T-cell (primary cell): ENCODE results near the gene MAP4. TPM values are rescaled to one million over a fixed set of nuclear protein-coding genes. Genes with fewer than 3 reads are reported as not detected.
A peak's percentile ranks its signal among the peaks of the same experiment; 100 is the strongest.

Experiments used
- ATAC-seq, 4 experiments: fragments of 200-7000 bp in 3 of 4; fragments of 150-1000 bp in 1 of 4; cut with Tn5 transposase; replicated peaks in 1 of 4; 1 replicate in 3 of 4; 2 replicates in 1 of 4; pipeline ENCODE4 v1.10.0; 2021; ENCODE audit warnings: moderate library complexity in 3 of 4, mild to moderate bottlenecking in 2 of 4, moderate number of reproducible peaks in 1 of 4
- CTCF ChIA-PET, 2 donors: fragments of 300-600 bp; sonication (Branson Sonifier 250); formaldehyde crosslinking; loops; one replicate each; lab custom pipeline; 2022; ENCODE audit warnings: antibody characterized with exemption in 2 of 2; lab: Charles Lee
- POLR2A ChIA-PET, 2 donors: fragments of 300-600 bp; sonication (Branson Sonifier 250); formaldehyde crosslinking; loops; one replicate each; lab custom pipeline; 2022; ENCODE audit warnings: antibody characterized with exemption in 2 of 2; lab: Charles Lee
- DNase-seq, 35 experiments: peaks; one replicate each; pipeline versions ENCODE4 v3.0.0 to v3.0.0-alpha.2; 2013 to 2023
- H3K27ac ChIP-seq: one replicate; pipeline ENCODE4 v1.5.1; 2013; ENCODE audit warnings: low read length
- H3K27me3 ChIP-seq, 2 experiments: replicated peaks in 1 of 2; 1 replicate in 1 of 2; 2 replicates in 1 of 2; pipeline versions ENCODE4 v1.6.1 to v1.7.0; 2013; ENCODE audit warnings: low read length in 1 of 2, mixed read lengths in 1 of 2; ENCODE audit not compliant: control insufficient read depth in 2 of 2, insufficient read depth in 2 of 2; ENCODE audit errors: extremely low read depth in 1 of 2
- H3K36me3 ChIP-seq, 2 donors: 1 replicate in 1 of 2; 2 replicates in 1 of 2; pipeline versions ENCODE4 v1.6.1 to v1.7.0; 2013; ENCODE audit warnings: low read length in 1 of 2; ENCODE audit not compliant: control insufficient read depth in 2 of 2, insufficient read depth in 1 of 2; ENCODE audit errors: extremely low read depth in 1 of 2
- H3K4me1 ChIP-seq, 2 experiments: 1 replicate in 1 of 2; 2 replicates in 1 of 2; pipeline versions ENCODE4 v1.6.1 to v1.7.0; 2013; ENCODE audit warnings: low read length in 2 of 2, mixed read lengths in 1 of 2; ENCODE audit not compliant: insufficient read depth in 2 of 2, control insufficient read depth in 1 of 2; ENCODE audit errors: extremely low read depth in 1 of 2
- H3K4me3 ChIP-seq, 2 donors: 1 replicate in 1 of 2; 2 replicates in 1 of 2; pipeline versions ENCODE4 v1.5.1 to v1.7.0; 2013; ENCODE audit warnings: mild to moderate bottlenecking in 2 of 2, low read length in 1 of 2, moderate library complexity in 1 of 2; ENCODE audit not compliant: control insufficient read depth in 1 of 2; ENCODE audit errors: extremely low read depth in 1 of 2
- H3K9me3 ChIP-seq: 2 replicates; pipeline ENCODE4 v1.7.0; 2013
- H3K27ac Mint-ChIP-seq, 2 donors: one replicate each; pipeline ENCODE4 v1.8.0; 2020 to 2021; ENCODE audit warnings: mild to moderate bottlenecking in 2 of 2, mixed read lengths in 2 of 2
- H3K27me3 Mint-ChIP-seq, 2 donors: one replicate each; pipeline ENCODE4 v1.8.0; 2021 to 2022; ENCODE audit warnings: mixed read lengths in 2 of 2
- H3K36me3 Mint-ChIP-seq: one replicate; pipeline ENCODE4 v1.8.0; 2021; ENCODE audit warnings: mixed read lengths
- H3K4me1 Mint-ChIP-seq, 3 donors: one replicate each; pipeline ENCODE4 v1.8.0; 2020 to 2022; ENCODE audit warnings: mixed read lengths in 3 of 3, mild to moderate bottlenecking in 1 of 3
- H3K4me3 Mint-ChIP-seq, 3 donors: one replicate each; pipeline ENCODE4 v1.8.0; 2020 to 2022; ENCODE audit warnings: mild to moderate bottlenecking in 3 of 3, mixed read lengths in 3 of 3, moderate library complexity in 3 of 3
- H3K9me3 Mint-ChIP-seq, 3 donors: one replicate each; pipeline ENCODE4 v1.8.0; 2020 to 2022; ENCODE audit warnings: mixed read lengths in 3 of 3
- WGBS: methylation state at CpG from one replicate; pipeline ENCODE4 v1.1.5; 2013; ENCODE audit warnings: missing lambda C conversion rate; ENCODE audit not compliant: insufficient coverage; 5-methylcytosine and 5-hydroxymethylcytosine counted together
- total RNA-seq, 35 experiments: library from RNA in 6 of 35; stranded (reverse) in 6 of 35; fragments of 120-200 nt in 1 of 35; gene quantifications; one replicate each; pipeline versions ENCODE4 v1.2.1 to v1.2.4 and lab custom pipeline; 2013 to 2026

Gene MAP4
- total RNA-seq, 5 donors from 2014 or later (not counting 1 experiment from before 2014, with no cell fraction given), result 60.7 to 85.1 (median 76.7) TPM

DNA sequence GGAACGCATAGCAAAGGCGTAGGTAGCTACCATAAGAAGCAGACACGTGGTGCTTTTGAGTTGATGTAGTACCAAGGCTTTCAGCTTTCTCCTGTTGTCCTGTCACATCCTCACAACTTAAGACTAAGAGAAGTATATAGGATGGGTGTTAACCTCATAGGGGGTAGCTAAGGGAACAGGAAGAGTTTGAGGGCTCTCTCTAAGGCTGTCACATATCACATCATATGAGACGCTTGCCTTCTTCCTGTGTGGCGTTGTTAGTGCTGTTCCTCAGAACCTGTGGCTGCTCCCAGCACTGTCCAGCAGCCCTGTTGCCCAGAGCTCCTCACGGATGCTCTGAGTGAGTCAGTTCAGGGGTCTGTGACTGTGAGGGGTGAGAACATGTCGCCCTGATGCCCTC lies 198.6 kb downstream of the MAP4 start:
- H3K27me3 Mint-ChIP-seq, result no peaks in the 10 kb centered on the region
- DNase-seq, result no peak
- H3K4me3 ChIP-seq, result no peak overlapping the region
- no peaks in the 10 kb centered on the region for H3K9me3 Mint-ChIP-seq
- peaks cover 29% of the 10 kb centered on the region for H3K36me3 Mint-ChIP-seq
- H3K27ac ChIP-seq, result no peak overlapping the region
- no peaks in the 10 kb centered on the region for H3K9me3 ChIP-seq
- H3K4me1 ChIP-seq, result no peaks in the 10 kb centered on the region
- 100% methylated on average over 1 of the region's 7 CpGs for WGBS
- CTCF ChIA-PET, result interaction anchor here in 1 of 2 donors (0.5 to 0.6 kb wide), 2 partner anchors 11 to 935 kb away, joined by 4 read pairs; no protein-coding TSS in a partner anchor
- H3K4me1 Mint-ChIP-seq, result peaks cover 0 to 4% (median 2%) of the 10 kb centered on the region in 3 donors
- H3K27me3 ChIP-seq, result no peaks in the 10 kb centered on the region
- H3K36me3 ChIP-seq, result peaks cover 10 to 52% of the 10 kb centered on the region in 2 donors
- H3K27ac Mint-ChIP-seq, result no peak overlapping the region
- ATAC-seq, result no peak
- no peak overlapping the region for H3K4me3 Mint-ChIP-seq
- POLR2A ChIA-PET, result no interaction called here

DNA sequence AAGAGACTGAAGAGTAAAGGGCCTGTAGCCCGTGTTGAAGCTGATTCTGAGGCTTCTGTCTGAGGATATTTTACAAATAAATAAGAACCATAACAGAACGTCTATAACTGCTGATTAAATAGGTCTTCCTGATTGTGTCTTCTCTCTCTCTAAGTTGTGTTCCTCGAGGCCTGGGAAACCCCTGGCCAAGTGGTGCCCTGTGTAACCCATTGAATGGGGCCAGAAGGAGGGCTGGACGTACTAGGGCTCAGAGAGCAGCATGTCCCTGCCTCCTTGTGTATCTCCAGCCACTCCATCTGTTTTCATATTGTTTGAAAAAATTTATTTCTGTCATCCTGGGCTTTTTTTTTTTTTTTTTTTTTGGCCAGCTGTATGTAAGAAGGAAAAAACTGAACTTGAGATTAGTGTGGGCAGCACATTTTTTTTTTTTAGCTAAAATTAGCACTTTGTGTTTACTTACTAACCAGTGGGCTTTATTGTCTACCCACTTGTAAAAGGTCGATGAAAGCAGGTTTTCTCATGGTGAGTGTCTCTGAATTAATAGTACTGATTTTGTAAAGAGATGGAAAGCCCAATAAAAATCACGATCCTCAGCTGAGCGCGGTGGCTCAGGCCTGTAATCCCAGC lies 202.6 kb downstream of the MAP4 start:
- peaks cover 4 to 6% (median 6%) of the 10 kb centered on the region in 3 donors for H3K4me1 Mint-ChIP-seq
- WGBS, result 100% methylated on average over 3 of the region's 8 CpGs
- Histone ChIP-seq H3K36me3 (peaks cover 25 to 55% of the 10 kb centered on the region in 2 donors), H3K4me3 (no peak overlapping the region), H3K27me3 (no peaks in the 10 kb centered on the region), H3K27ac (no peak overlapping the region), H3K4me1 (no peaks in the 10 kb centered on the region), H3K9me3 (no peaks in the 10 kb centered on the region)
- peaks cover 33% of the 10 kb centered on the region for H3K36me3 Mint-ChIP-seq
- H3K4me3 Mint-ChIP-seq, result no peak overlapping the region
- no peak overlapping the region for H3K27ac Mint-ChIP-seq
- ATAC-seq, result no peak
- H3K27me3 Mint-ChIP-seq, result no peaks in the 10 kb centered on the region
- POLR2A ChIA-PET, result interaction anchor here in 1 of 2 donors (0.6 kb wide), 1 partner anchor 705 kb away, joined by 3 read pairs; no protein-coding TSS in a partner anchor
- H3K9me3 Mint-ChIP-seq, result no peaks in the 10 kb centered on the region
- CTCF ChIA-PET, result interaction anchor here (0.6 to 1.0 kb wide), 3 partner anchors 12 to 165 kb away, joined by 3 to 4 read pairs (median 3); no protein-coding TSS in a partner anchor
- DNase-seq, result no peak

DNA sequence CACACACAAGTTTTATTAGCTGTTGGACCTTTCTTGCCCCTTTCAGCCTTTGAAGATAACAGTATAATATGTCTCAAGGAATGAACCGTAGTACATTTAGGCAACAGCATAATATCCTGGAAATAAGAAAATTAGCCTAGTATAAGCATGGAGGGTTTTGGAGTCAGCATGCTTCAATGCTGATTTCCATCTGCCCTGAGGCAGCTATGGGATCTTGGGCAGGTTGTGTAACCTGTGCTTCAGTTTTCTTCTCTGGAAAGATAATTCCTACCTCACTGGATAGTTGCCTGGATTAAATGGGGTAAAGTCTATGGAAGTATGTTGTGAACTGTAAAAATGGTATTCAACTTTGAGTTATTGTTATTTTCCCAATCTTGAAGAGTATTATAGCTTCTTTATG lies 211.6 kb downstream of the MAP4 start:
- no CpG with 5 or more reads among the region's 1 CpG for WGBS
- POLR2A ChIA-PET, result interaction anchor here in 1 of 2 donors (0.6 kb wide), 1 partner anchor 41 kb away, joined by 3 read pairs; no protein-coding TSS in a partner anchor
- peaks cover 0 to 14% of the 10 kb centered on the region in 2 donors for H3K36me3 ChIP-seq
- CTCF ChIA-PET, result interaction anchor here (1.0 to 1.6 kb wide), 2 partner anchors 21 to 283 kb away, joined by 3 to 7 read pairs; no protein-coding TSS in a partner anchor
- H3K4me3 ChIP-seq, result no peak overlapping the region
- Mint-ChIP-seq H3K27ac (peak overlapping the region; percentile 27 to 94), H3K36me3 (no peaks in the 10 kb centered on the region), H3K9me3 (no peaks in the 10 kb centered on the region), H3K4me3 (peak overlapping the region; percentile 91 to 94 (median 93)), H3K27me3 (no peaks in the 10 kb centered on the region), H3K4me1 (peaks cover 21 to 30% (median 25%) of the 10 kb centered on the region in 3 donors)
- H3K27ac ChIP-seq, result no peak overlapping the region
- H3K9me3 ChIP-seq, result no peaks in the 10 kb centered on the region
- H3K27me3 ChIP-seq, result no peaks in the 10 kb centered on the region
- DNase-seq (no peak), ATAC-seq (no peak)
- H3K4me1 ChIP-seq, result peaks cover 9 to 17% of the 10 kb centered on the region in 2 experiments

DNA sequence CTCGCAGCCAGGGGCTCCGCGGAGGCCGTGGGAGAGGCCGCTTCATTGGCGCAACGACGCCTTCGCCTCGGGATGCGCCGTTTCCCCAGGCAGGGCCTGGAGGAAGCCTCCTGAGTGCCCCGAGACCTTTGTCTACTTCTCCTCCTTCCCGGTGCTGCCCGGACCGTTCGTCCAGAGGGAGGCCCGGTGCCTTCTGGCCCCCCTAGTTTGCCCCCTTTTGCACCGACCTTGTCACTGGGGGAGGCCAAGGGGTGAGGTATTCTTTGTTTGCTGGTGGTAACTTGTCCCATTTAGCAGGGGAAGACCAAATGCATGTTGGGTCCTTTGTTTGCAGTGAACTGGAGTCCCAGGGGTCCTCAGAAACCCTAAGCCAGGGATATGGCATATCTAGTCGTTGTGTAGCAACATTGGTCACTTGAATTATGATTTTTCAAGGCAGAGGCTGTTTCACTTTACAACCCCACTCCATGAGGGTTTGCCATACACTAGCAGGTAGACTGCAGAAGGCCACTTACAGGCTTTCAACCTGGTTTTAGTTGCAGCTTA lies 212.7 kb downstream of the MAP4 start:
- peaks cover 9 to 17% of the 10 kb centered on the region in 2 experiments for H3K4me1 ChIP-seq
- Mint-ChIP-seq H3K9me3 (no peaks in the 10 kb centered on the region), H3K27ac (peak overlapping the region; percentile 94 to 95), H3K36me3 (no peaks in the 10 kb centered on the region), H3K27me3 (no peaks in the 10 kb centered on the region), H3K4me1 (peaks cover 21 to 30% (median 25%) of the 10 kb centered on the region in 3 donors), H3K4me3 (peak overlapping the region; percentile 91 to 94 (median 93))
- ChIA-PET POLR2A (no interaction called here), CTCF (interaction anchor here (1.0 to 1.6 kb wide), 2 partner anchors 22 to 282 kb away, joined by 3 to 7 read pairs; no protein-coding TSS in a partner anchor)
- under 1% methylated on average over 17 of the region's 20 CpGs for WGBS
- no peaks in the 10 kb centered on the region for H3K27me3 ChIP-seq
- ATAC-seq, result peak in 3 of 4 experiments; percentile 36 to 46 (median 38)
- H3K27ac ChIP-seq, result peak overlapping the region; percentile 58
- peaks cover 0 to 11% of the 10 kb centered on the region in 2 donors for H3K36me3 ChIP-seq
- peak in 3 of 35 experiments; percentile 2 to 16 (median 6) for DNase-seq
- no peaks in the 10 kb centered on the region for H3K9me3 ChIP-seq
- H3K4me3 ChIP-seq, result peak overlapping the region; percentile 88 to 93

DNA sequence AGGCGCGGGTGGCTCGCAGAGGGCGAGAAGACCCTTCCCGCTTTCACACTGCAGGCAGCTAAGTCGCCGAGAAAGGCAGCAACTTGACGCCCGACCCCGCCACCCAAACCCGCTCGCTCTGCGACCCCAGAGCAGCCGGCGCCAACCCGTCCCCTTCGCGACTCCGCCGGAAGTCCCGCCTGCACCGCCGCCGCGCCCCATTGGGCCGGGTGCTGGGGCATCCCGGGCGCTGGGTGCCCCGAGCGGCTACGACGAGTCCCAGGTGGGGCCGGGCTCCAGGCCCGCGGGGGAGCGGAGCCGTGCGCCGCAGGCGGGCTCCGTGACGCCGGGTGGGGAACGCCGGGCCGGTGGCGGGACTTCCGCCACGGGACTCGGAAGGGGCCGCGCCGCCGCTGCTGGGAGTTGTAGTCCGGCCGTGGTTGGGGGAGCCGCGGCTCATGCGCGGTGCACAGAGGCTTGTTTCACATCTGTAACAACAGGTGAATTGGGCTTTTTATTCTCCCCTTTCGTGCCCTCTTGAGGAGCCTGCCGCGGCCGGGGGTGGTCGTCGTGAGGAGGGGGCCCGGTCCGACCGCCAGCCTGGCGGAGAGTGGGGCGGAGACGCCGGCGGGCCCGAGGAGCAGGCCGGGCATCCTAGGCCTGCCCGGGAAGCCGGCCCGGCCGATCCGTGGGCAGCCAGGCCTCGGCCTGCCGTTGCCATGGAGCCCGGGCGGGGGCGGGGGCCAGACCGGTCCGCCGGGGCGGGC lies 213.3 kb downstream of the MAP4 start, which contains the start of gene DHX30:
Gene DHX30, plus strand, starts transcription at position 405 of the 746 bp plus-strand sequence. CDS start 7,546 bp downstream, outside the sequence.
- H3K4me1 ChIP-seq, result peaks cover 9 to 17% of the 10 kb centered on the region in 2 experiments
- under 1% methylated on average over 83 of the region's 90 CpGs for WGBS
- peak within 1 kb of the TSS; percentile 95 to 96 for H3K27ac Mint-ChIP-seq
- no peaks in the 10 kb centered on the region for H3K9me3 ChIP-seq
- H3K27ac ChIP-seq, result peak within 1 kb of the TSS; percentile 88
- no peaks in the 10 kb centered on the region for H3K36me3 Mint-ChIP-seq
- CTCF ChIA-PET, result interaction anchor here in 1 of 2 donors (0.6 to 1.5 kb wide), 2 partner anchors 9 to 23 kb away, joined by 3 to 7 read pairs; no protein-coding TSS in a partner anchor
- H3K27me3 ChIP-seq, result no peaks in the 10 kb centered on the region
- peak within 1 kb of the TSS; percentile 88 to 93 for H3K4me3 ChIP-seq
- peaks cover 21 to 30% (median 25%) of the 10 kb centered on the region in 3 donors for H3K4me1 Mint-ChIP-seq
- H3K36me3 ChIP-seq, result peaks cover 0 to 7% of the 10 kb centered on the region in 2 donors
- peak within 1 kb of the TSS; percentile 92 to 94 (median 94) for H3K4me3 Mint-ChIP-seq
- no peaks in the 10 kb centered on the region for H3K27me3 Mint-ChIP-seq
- DNase-seq, result peak; percentile 67 to 91 (median 81)
- ATAC-seq, result peak; percentile 94
- POLR2A ChIA-PET, result interaction anchor here in 1 of 2 donors (0.5 kb wide), 1 partner anchor 7 kb away, joined by 3 read pairs; no protein-coding TSS in a partner anchor
- H3K9me3 Mint-ChIP-seq, result no peaks in the 10 kb centered on the region
